Gastroesophageal sphincter (tissue), 3 donors: Measurements from ENCODE around the gene CTU1.

Experiments
- CTCF ChIP-seq, 4 experiments: fragments of 200-600 bp in 2 of 4; fragments of 450-650 bp in 2 of 4; sonication (generic) in 1 of 4; IDR thresholded peaks; one replicate each; pipeline ENCODE4 v1.5.1; 2017 to 2019; ENCODE audit warnings: antibody characterized with exemption in 4 of 4, mild to moderate bottlenecking in 2 of 4, moderate library complexity in 2 of 4
- EP300 ChIP-seq: sonication (generic); formaldehyde crosslinking; IDR thresholded peaks from one replicate; pipeline ENCODE4 v1.6.1; 2017; ENCODE audit warnings: antibody characterized with exemption, mild to moderate bottlenecking
- POLR2A ChIP-seq, 2 donors: fragments of 450-650 bp; IDR thresholded peaks; one replicate each; pipeline ENCODE4 v1.6.1; 2017; ENCODE audit warnings: antibody characterized with exemption in 2 of 2, mild to moderate bottlenecking in 2 of 2, moderate library complexity in 1 of 2
- POLR2AphosphoS5 ChIP-seq: sonication (generic); formaldehyde crosslinking; IDR thresholded peaks from one replicate; pipeline ENCODE4 v1.6.1; 2017; ENCODE audit warnings: antibody characterized with exemption

GRCh38 chr19:51091895-51092873 lies 16.0 kb downstream of the CTU1 start:
- TF ChIP-seq CTCF (IDR thresholded peaks at IDR 0.05), result no peak
- TF ChIP-seq POLR2A (IDR thresholded peaks at IDR 0.05), result no peak
- no peak for TF ChIP-seq POLR2AphosphoS5
- no peak for TF ChIP-seq EP300
